Stimulated activated CD4-positive, alpha-beta T cell treated with anti-CD3 and anti-CD28 coated beads, Interleukin-2, amount 100 ng/mL, for 4 hours (primary cell): ENCODE data around the gene SNRNP35.
"Not testable (repeated sequence)": the region's sequence is repeated elsewhere in the genome, so short reads cannot be mapped to it uniquely, and the experiment has no call there.

Experiments
- DNase-seq: peaks from one replicate; pipeline ENCODE4 v3.0.0-alpha.2; 2020; ENCODE audit warnings: low read depth

SNRNP35 gene

DNA sequence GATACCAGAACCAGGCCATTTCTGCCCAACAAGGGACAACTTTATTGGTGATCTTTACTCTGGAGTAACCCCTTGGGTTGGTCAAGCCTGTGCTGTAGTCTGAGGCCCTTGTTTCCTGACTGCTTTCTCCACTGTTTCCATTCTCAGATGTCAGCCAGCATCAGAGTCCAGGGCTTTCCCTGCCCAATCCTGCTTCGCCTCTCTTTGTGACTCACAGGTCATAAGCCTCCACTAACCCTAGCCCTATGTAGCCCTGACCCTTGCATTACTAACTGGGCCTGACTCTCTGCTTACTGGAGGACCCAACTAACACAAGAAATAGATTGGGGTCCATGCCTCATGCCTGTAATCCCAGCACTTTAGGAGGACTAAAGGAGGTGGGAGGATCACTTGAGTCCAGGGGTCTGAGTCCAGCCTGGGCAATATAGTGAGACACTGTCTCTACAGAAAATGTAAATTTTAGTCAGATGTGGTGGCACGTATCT is 8.6 kb upstream of the SNRNP35 start:
- DNase-seq, result no peak

DNA sequence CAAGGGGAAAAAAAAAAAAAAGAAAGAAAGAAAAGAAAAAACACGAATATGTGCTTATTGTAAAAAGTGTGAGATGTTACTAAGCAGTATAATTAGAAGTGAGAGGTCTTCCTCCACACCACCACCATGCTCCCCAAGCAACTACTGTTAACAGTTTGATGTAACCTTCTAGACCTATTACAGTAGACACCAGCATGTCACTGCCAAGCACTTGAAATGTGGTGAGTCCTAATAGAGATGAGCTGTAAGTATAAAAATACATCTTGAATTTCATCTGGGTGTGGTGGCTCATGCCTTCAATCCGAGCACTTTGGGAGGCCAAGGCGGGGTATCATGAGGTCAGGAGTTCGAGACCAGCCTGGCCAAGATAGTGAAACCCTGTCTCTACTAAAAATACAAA is 8.1 kb upstream of the SNRNP35 start:
- DNase-seq, result no peak

DNA sequence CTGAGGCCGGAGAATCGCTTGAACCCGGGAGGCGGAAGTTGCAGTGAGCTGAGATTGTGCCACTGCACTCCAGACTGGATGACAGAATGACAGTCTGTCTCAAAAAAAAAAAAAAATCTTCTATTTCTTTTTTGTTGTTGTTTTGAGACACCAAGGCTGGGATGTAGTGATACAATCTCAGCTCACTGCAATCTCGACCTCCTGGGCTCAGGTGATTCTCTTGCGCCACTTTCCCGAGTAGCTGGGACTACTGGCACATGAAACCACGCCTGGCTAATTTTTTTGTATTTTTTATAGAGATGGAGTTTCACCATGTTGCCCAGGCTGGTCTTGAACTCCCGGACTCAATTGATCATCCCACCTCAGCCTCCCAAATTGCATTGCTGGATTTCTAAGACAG is 7.3 kb upstream of the SNRNP35 start:
- no peak for DNase-seq

DNA sequence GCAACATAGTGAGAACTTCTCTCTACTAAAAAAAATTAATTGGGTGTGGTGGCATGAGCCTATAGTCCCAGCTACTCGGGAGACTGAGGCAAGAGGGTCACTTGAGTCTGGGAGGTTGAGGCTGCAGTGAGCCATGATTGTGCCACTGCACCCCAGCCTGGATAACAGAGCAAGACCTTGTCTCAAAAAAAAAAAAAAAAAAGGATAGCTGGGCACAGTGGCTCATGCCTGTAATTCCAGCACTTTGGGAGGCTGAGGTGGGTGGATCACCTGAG is 5.7 kb upstream of the SNRNP35 start:
- not testable (repeated sequence) for DNase-seq

DNA sequence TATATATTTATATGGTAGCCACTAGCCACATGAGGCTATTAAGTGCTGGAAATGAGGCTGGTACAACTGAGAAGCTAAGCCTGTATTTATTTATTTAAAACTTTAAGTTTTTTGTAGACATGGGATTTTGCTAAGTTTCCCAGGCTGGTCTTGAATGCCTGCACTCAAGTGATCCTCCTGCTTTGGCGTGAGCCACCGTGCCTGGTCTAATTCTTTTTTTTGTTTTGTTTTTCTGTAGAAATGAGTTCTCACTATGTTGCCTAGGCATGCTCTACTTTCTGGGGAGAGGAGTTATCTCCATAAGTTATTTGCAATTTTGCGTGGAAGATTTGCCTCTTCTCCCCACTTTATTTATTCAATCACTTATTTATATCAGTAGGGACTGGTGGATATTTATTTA is 4.8 kb upstream of the SNRNP35 start:
- DNase-seq, result no peak

DNA sequence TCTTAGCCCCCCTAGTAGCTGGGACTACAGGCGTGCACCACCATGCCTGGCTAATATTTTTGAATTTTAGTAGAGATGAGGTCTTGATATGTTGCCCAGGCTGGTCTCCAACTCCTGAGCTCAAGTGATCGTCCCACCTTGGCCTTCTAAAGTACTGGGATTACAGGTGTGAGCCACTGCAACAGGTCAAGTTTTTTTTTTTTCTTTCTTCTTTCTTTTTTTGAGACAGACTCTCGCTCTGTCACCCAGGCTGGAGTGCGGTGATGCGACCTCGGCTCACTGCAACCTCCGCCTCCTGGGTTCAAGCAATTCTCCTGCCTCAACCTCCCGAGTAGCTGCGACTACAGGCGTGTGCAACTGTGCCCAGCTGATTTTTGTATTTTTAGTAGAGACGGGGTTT is 5.2 kb downstream of the SNRNP35 start:
- not testable (repeated sequence) for DNase-seq

DNA sequence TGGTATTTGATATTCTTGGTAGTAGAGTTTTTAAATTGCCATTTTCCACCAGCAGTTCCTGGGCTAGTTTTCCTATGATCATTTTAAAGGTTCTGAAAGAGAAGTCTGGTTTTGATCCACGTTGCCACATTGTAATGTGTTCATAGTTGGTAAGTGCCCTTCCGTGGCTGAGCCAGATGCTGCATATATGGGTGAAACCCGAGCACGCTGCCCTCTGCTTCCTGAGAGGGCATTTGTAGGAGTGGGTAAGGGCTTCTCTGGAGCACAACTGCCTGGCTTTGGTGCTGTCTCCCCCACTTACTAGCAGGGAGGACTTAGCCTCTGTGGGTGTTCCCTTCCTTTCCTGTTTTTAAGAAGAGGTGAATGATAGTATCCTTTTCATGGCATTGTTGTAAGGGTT is 7.1 kb downstream of the SNRNP35 start:
- no peak for DNase-seq

DNA sequence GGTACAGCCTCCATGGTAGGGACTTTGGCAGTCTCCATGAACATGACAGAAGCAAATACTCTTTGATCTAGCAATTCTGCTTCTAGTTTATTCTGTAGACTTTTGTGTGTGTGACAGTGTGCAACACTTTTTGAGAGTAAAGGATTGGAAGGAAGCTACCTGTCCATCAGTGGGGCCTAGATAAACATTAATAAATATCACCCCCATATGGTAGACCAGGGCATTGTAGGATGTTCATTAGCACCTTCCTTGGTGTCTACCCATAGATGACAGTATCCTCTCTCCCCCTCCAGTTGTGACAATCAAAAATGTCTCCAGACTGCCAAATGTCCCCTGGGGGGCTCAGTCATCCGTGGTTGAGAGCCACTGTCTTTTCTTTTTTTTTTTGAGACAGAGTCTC is 10.8 kb downstream of the SNRNP35 start:
- no peak for DNase-seq

DNA sequence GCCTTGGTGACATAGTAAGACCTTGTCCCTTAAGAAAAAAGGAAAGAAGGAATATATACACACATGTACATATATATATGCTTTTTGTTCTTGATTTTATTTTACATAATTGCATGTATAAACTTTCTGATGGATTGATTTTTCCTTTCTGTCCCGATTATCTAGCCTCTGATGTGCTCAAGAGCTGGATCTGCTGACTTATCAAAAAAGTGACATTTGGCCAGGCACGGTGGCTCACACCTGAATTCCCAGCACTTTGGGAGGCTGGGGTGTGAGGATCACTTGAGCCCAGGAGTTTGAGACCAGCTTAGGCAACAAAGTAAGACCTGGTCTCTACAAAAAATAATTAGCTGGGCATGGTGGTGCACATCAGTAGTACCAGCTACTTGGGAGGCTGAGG is 12.0 kb downstream of the SNRNP35 start:
- no peak for DNase-seq

DNA sequence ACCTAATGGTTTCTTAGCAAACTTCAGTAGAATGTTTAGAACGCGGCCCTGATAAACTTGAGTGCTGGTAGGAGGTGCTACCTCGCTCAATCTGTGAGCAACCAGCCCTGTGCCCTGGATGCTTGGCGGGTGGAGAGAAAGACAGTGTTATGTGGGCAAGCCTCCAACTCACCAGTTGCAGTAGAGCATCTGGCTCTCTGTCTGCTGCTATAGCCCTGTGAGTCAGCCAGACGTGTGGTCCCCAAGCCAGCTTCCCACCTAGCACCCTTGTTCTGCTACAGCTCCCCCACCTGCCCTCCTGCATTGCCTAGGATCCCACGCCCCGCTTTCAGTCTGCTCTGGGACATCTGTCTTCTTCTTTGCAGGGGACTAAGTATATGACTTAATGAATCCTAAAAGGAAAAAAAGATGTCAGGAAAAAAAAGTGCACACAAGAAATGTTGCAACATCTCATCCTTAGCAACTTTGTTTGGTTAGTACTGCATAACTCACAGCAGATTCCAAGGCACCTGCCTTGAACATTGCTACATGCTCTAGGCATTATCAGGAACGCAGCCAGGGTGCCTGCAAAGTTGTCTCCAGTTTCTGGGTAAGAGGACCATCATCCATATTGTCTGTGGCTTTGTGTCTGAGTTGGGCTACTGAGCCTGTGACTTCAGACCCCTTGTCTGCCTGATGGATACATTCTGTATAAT is 13.6 kb downstream of the SNRNP35 start:
- DNase-seq, result no peak

DNA sequence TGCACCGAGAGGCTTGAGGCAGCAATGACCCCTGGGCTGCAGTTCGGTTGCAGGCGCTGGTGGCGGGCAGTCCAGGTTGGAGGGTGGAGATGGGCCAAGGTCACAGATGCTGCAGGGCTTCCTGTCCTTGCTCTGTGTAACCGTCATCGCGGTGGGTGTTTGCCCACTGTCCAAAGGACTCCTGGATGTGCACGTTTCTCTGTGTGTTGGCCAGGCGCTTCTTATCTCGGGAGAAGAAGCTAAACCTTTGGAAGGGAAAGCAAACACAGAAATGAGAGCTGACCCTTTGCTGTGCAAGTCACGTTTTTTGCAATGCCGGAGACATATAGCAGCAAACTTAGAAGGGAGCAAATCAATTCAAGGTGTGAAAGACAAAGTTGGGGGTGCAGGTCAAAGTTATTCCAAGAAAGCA is 14.5 kb downstream of the SNRNP35 start:
- DNase-seq, result no peak

DNA sequence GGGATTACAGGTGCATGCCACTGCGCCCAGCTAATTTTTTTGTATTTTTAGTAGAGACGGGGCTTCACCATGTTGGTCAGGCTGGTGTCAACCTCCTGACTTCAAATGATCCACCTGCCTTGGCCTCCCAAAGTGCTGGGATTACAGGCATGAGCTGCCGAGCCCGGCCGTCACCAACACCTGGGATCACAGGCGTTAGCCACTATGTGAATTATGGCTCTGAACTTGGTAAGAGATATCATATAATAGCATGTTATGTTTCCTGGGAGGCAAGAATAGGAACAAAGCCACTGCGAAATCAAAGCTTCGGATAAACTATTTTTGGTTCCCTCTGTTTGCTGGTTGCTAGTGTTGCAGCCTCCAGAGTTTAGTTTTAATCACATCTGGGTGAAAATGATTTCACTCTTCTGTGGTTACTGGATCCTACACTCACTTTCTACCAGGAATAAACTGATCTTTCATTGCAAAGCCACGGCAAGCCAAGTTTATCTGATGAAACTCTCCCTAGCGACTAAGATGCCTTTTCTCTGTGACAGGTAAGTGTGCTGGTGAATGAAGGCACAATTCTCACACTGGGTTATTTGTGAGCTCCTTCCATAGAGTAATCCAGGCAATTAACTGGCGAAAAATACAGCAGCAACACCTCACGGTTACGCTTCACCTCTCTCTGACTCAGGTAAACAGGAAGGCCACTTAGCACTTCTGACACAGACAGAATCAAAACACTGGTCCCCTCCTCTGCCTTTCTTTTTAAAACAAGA is 16.7 kb downstream of the SNRNP35 start:
- DNase-seq, result no peak

DNA sequence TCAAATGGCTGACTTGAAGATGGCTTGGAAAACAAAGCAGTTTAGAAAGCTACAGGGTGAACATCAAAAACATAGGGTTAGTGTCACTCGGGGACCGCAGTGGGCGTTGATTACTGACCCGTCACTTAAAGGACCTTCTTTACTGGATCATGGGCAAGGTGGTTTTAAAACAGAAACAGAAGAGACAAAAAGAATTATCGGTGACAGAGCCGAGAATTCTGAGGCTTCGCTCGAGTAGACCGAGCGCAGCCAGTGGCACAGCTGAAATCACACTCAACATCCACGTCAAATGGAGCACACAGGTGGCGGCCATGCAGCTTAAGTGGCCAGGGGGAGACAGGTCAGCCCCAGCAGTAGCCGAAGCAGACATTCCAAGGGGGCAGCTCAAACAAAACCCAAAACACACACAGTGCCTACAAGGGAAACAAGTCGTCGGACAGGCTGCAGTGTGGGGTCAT is 17.3 kb downstream of the SNRNP35 start:
- DNase-seq, result no peak

DNA sequence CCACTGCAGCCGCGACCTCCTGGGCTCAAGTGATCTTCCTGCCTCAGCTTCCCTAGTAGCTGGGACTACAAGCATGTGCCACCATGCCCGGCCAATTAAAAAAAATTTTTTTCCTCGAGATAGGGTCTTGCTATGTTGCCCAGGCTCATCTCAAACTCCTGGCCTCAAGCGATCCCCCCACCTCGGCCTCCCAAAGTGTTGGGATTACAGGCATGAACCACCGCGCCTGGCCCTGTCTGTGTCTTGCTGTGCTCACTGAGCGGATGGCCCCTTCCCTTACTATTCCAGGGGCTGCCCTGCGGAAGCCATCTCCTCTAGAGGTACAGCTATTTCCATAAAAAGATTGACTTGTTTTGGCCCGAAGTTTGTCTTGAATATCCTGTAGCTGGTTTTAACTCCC is 20.1 kb downstream of the SNRNP35 start:
- DNase-seq, result no peak

DNA sequence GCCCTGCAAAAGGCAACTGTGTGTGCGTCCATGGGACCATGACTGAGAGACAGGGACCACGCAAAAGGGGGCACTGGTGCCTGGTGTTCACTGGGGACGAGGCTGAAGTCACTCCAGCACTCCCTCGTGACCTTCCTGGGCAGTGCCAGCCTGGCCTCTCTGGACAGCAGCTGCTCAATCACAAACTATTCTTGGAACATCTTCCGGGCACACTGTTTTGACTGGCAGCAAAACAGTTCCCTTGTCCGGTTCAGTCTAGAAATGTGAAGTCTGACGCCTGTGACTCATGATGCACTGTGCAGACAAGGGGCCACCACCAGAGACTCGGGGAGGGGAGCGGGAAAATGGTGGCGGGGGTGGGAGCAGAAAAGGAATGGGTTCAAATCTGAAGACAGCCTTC is 20.8 kb downstream of the SNRNP35 start:
- DNase-seq, result no peak

DNA sequence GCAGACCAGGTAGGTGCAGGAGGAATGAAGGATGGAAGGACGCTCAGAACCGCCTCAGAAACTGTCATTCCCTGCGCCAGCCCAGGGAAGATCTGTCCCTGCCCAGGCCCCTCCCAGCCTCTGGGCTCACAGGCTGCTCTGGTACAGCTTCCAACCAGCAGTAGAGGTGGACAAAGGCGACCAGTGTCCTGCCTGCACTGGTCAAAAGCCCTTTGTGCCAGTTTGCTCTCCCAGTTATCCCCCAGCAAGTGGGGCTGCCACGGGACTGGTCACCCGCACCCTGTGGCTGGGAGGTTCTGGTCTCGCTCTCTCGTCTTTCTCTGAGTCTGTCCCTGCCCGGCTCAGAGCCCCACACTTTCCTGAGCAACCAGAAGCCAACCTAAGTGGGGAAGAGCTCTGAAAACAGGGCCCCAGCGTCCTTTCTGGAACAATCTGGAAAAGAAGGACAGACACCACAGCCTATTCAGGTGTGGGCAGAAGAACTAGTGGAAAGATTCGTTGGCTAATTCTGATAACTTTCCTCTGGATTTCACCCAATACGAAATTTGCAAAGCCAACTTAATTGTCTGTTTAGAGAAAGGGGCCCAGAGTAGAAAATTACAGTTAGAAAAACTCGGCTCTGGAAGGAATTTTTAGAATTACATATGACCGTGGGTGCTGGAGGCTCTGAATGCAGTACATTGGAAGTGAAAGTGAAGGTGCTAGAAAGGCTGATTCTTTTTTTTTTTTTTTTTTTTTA is 21.7 kb downstream of the SNRNP35 start:
- no peak for DNase-seq

DNA sequence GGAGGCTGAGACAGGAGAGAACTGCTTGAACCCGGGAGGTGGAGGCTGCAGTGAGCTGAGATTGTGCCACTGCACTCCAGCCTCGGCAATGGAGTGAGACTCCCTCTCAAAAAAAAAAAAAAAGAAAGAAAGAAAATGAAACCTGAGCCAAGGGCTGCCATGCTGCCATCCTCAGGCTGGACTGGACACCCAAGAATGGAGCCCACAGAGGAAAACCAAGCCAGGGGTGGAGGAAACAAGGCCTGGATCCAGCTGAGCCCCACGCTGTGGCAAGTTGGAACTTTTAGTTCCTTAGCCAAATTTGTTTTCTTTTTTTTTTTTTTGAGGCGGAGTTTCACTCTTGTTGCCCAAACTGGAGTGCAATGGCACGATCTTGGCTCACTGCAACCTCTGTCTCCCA is 23.3 kb downstream of the SNRNP35 start:
- DNase-seq, result not testable (repeated sequence)

DNA sequence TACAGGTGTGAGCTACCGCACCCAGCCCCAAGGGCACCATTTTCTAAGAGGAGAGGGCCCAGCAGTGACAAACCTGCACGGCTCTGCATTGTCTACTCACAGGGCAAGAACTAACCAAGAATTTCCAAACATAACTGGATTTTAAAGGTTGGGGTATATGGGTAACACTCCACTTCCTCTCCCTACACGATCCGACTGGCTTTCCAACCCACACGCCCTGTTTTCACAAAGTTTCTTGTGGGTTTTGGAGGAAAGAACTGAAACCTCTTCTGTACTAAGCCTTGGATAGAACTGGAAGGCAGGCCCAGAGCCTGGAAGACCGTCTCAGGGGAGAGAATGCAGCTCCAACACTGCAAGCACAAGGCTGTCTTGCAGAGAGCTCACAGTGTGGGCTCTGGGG is 24.9 kb downstream of the SNRNP35 start:
- DNase-seq, result no peak

DNA sequence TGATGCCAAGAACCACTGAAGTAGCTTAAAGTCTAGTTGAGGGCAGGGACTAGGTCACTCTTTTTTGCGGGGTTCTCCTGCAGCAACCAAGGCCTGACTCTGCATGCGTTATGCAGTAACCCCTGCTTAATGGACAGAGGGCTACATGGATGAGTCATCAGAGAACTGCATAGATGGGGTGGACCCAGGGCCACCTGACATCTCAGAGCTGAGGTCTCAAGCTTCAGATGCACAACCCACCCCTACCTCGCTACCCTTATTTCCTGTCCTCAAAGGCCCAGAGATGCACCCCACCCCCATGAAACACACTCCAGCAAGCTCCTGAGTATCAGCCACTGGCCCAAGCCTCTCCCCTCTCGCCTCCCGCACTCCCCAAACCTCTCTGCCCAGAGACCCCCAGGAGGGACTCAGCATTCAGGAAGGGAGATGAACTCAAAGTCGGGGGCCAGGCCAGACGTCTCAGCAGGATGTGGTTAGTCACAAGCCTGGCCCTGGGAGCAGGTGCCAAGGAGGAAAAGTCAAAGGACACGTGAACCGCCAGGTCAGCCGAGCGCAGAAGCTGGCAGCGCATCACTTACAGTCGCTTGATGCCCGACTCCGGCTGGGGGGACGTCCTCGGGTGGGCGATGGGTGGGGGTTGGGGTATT is 25.8 kb downstream of the SNRNP35 start:
- DNase-seq, result no peak

DNA sequence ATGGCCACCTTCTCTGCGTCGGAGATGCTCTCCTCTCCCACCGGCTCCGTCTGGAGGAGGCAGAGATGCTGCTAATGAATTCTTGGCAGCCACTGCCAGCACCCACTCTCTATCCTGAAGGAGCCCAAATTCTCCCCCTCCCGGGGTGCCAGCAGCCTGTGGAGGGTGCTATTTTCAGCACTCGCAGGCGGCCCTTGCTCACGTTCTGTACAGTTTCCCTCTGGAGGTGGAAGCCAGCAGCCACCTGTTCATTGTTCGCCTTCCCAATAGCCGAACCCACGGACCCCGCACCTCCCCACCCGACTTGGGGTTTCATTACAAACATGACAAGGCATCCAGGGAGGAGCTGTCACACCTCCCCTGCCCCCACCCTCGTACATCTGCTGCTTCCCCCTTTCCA is 27.8 kb downstream of the SNRNP35 start:
- no peak for DNase-seq

DNA sequence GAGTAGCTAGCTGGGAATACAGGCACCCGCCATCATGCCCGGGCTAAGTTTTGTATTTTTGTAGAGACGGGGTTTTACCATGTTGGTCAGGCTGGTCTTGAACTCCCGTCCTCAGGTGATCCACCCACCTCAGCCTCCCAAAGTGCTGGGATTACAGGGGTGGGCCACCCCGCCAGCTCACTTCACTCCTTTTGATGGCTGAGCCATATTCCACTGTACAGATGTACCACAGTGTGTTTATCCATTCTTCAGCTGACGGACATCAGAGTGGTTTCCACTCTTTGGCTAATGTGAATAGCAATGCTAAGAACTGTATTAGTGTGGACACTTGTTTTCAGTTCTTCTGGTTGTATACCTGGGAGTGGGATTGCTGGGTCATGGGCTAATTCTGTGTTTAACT is 29.5 kb downstream of the SNRNP35 start:
- DNase-seq, result no peak

DNA sequence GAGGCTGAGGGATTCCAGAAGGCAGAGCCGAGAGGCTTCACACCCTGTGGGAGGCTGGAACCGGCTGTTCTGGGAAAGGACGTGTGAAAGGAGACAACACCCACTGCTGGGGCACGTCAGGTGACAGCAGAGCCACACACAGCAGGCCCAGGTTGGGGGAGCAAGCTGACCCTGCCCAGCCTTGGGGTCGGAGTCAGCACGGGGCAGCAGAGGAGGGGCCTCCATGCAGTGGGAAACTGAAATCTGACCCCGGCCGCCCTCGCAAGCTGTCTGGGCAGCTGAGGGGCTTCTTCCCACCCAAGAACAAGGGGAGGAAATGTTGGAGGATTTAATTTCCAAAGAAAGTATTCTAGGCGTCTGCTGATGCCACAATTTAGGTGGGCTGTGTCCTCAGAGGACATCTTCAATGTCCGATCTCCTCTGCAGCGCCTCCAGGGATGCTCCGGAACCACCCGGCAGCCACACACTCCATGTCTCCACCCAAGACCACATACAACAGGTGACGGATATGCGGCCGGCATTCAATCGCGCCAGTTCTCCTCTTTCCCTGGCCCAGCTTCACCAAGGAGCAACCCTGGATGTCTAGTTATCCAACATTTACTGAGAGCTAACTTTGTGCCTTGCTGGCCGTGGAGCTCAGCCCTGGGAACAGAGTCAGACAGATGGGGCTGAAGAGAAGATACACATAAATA is 30.7 kb downstream of the SNRNP35 start:
- no peak for DNase-seq
